Ecto neural progenitor cell (in vitro differentiated cells): ENCODE measurements around the gene HRH4.

ENCODE experiments used
- DNase-seq: peaks from one replicate; pipeline ENCODE4 v3.0.0-alpha.2; 2018; ENCODE audit warnings: low spot score

HRH4 gene

GRCh38 chr18:24506175-24506574 is 45.7 kb downstream of the HRH4 start:
- no peak for DNase-seq

GRCh38 chr18:24509435-24509834 is 49.0 kb downstream of the HRH4 start:
- DNase-seq = no peak

GRCh38 chr18:24514439-24514838 is 54.0 kb downstream of the HRH4 start:
- no peak for DNase-seq

- no peak for DNase-seq
Observed at GRCh38 chr18:24515721-24516120, 55.3 kb downstream of the HRH4 start.

GRCh38 chr18:24516261-24516660 is 55.8 kb downstream of the HRH4 start:
- no peak for DNase-seq

GRCh38 chr18:24517554-24517953 is 57.1 kb downstream of the HRH4 start:
- no peak for DNase-seq

- DNase-seq = no peak
Observed at GRCh38 chr18:24518596-24518995, 58.2 kb downstream of the HRH4 start.
